SIG-M5 treated with dmso at 0.1 percent for 504 hours (cell line): ENCODE measurements around the gene ACOT11.
A peak's percentile ranks its signal among the peaks of the same experiment; 100 is the strongest.
"Not testable (repeated sequence)": the region's sequence is repeated elsewhere in the genome, so short reads cannot be mapped to it uniquely, and the experiment has no call there.

Experiments used
- DNase-seq: peaks from one replicate; lab custom pipeline; 2025; ENCODE audit not compliant: unreplicated experiment; lab: John Stamatoyannopoulos, UW

Gene ACOT11

GRCh38 chr1:54536656-54537055 lies 11.4 kb upstream of the ACOT11 start:
- not testable (repeated sequence) for DNase-seq

DNA sequence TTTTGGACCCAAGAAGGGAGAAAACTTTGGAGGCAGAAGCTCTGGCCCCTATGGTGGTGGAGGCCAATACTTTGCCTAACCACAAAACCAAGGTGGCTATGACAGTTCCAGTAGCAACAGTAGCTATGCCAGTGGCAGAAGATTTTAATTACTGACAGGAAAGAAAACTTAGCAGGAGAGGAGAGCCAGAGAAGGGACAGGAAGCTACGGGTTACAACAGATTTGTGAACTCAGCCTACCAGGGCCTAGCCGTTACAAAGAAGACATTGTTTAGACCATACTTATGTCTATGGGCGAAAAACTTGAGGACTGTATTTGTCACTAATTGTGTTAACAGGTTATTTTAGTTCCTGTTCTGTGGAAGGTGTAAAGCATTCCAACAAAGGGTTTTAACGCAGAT lies 10.4 kb upstream of the ACOT11 start:
- DNase-seq: no peak

- no peak for DNase-seq
These were observed 9.5 kb upstream of the ACOT11 start for GRCh38 chr1:54538538-54538937.

GRCh38 chr1:54540582-54541295 lies 7.3 kb upstream of the ACOT11 start:
- DNase-seq: no peak

- DNase-seq: peak; percentile 64
These were observed 5.7 kb upstream of the ACOT11 start for GRCh38 chr1:54542120-54542961.

- peak; percentile 65 for DNase-seq
These were observed 5.0 kb upstream of the ACOT11 start for GRCh38 chr1:54542962-54543539.

DNA sequence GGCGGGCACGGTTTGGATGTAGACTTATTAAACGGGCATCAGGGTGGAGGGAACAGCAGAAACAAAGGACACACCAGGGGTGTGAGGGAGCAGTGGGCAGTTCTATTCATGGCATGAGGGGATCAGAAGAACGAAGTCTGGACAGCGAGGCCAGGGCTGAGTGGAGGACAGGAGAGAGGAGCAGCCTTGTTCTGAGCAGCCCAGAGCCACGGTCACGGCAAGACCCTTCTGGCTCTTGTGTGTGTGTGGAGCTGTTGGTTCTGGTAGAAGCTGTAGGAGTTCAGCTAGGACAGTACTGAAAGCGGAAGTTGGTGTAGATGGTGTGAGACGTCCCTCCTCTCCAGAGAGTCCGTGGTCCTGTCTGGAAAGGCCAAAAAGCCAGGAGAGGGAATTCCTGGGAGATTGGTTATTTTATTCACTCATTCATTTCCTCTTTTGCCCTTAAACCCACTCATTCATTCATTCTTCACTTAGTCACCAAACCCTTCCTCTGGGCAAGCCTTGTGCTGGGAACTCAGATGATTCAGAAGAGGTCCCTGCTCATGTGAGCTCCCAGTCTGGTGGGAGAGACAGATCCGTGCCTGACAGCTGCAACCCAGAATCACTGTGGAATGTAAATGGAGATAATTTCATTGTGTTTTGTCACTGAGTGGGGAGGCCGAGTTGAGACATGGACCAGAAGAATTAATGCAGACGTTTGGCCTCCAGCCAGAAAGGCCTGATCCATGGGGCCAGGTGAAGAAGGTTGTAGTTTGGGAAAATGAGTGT lies 4.1 kb upstream of the ACOT11 start:
- peak; percentile 47 for DNase-seq

DNA sequence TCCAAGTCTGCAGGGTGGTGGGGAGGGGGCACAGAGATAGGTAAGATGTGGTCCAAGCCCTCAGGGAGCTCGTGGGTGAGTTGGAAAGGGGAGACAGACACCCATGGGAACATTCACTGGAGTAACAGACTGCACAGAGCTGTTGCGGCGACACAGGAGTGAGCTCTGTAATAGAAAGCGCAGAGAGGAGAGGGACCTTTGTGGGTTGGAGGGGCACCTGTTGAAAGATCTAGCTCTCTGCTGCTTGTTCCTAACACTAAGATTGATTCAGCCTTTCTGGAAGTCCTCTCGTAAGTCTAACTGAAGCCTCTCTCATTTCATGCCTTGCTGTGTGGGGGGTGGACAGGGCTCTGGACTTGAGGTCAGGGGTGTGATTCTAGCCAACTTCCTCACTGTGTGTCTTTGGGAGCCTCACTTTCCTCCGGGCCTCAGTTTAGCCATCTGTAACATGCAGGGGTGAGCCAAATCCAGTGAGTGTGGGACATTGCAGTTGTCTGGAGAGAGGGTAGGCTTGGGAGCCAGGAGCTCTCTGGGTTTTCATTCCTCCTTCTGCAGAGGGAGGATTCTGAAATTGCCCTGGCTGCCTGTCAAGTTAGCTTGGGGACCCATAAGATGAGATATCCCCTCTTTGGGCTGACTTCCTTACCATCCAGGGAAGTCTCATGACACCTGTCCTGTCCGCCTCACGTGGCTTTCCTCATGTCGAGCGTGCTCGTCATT lies 2.0 kb upstream of the ACOT11 start:
- DNase-seq: no peak

DNA sequence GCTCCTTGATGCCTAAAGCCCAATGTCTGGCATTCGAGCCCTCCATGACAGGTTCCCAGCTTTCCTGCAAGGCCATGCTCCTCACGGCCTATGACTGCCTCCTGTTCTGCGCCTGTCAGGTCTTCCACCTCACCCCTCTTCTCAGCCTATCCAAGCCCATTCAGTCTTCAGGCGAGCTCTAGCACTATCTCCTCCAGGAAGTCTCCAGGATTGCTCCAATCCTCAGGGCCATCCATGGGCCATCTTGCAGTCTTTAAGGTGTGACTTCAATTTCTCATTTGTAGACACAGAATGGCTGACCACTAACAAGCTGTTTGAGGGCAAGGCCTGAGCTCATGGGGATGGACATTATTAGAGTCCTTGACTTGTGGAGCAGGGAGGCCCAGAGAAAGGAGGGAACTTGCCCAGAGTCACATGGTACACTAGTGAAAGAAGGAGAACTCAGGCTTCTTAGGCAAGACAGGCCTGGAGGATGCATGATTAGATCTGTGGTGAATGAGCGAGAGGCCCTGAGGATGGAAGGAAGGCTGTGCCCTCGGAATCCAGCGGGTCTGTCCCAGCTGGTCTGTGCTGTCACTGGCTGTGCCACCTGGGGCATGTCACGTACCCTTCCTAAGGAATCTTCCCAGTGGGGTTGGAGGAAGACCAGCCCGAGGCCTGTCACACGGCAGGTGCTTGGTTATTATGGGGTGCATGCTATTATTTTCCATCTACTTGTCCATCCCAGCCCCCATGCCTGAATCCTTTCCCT lies 1.2 kb upstream of the ACOT11 start:
- DNase-seq: peak; percentile 69

GRCh38 chr1:54548389-54549044 lies 489 bp downstream of the ACOT11 start:
- DNase-seq: no peak

GRCh38 chr1:54549181-54549924 lies 1.3 kb downstream of the ACOT11 start:
- DNase-seq: no peak

DNA sequence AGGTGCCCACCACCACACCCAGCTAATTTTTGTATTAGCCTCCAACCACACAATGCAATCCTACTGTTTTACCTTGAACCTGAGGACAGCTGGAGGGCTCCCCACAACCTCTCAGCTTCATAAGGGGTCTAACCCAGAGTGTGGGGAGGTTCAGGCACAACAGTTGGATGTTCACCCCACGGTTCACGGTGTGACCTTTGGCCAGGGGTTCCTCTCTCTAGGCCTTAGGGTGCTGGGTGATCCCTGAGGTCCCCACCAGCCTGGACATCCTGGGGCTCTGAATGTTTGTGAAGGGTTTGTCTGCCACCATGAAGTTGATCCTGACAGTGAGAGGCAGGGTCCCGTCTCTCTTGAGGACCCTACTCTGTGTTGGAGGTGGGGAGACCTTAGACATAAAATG lies 3.9 kb downstream of the ACOT11 start:
- no peak for DNase-seq

DNA sequence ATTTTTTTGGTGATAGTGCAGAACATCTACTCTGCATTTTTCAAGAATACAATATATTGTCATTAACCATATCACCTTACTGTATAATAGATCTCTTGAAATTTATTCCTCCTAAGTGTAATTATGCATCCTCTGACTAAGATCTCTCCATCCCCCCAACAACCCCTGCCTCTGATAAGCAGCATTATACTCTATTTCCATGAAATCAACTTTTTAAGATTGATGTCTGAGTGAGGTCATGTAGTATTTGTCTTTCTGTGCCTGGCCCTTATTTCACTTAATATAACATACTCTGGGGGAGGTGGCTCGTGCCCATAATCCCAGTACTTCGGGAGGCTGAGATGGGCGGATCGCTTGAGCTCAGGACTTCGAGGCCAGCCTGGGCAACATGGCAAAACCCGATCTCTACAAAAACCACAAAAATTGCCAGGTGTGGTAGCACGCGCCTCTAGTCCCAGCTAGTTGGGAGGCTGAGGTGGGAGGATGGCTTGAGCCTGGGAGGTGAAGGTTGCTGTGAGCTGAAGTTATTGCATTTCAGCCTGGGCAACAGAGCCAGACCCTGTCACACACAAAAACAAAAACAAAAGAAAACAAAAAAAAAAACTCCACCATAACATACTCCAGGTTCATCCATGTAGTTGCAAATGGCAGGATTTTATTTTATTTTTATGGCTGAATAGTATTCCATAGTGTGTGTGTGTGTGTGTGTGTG lies 5.7 kb downstream of the ACOT11 start:
- DNase-seq: no peak

DNA sequence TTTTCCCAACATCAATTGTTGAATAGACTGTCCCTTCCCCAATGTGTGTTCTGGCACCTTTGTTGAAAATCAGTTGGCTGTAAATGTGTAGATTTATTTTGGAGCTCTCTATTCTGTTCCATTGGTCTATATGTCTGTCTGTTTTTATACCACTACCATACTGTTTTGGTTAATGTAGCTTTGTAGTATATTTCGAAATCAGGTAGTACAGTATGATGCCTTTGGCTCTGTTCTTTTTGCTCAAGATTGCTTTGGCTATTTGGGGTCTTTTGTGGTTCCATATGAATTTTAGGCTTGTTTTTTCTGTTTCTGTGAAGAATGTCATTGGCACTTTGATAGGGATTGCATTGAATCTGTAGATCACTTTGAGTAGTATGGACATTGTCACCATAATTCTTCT lies 8.1 kb downstream of the ACOT11 start:
- no peak for DNase-seq

DNA sequence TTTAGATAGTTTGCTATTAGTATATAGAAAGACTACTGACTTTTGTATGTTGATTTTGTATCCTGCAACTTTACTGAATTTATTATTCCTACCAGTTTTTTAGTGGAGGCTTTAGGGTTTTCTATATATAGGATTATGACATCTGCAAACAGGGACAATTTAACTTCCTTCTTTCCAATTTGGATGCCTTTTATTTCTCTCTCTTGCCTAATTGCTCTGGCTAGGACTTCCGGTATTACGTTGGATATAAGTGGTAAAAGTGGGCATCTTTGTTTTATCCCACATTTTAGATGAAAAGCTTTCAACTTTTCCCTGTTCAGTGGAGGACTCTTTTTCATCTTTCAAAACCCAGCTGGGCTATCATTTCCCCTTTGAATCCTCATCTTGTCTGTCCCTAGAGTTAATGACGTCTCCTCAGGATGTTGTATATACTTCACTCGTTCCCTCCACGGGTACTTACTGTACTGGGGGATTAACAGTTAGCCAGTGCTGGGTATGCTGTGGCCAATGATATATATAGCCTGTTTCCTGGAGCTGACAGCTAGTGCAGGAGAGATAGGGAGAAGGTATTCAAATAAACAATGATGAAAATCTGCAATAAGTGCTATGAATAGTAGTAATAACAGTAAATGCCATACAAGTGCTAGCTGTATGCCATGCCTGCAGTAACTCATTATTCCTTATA lies 9.8 kb downstream of the ACOT11 start:
- DNase-seq: peak; percentile 14

GRCh38 chr1:54558434-54559030 lies 10.5 kb downstream of the ACOT11 start:
- DNase-seq: no peak

DNA sequence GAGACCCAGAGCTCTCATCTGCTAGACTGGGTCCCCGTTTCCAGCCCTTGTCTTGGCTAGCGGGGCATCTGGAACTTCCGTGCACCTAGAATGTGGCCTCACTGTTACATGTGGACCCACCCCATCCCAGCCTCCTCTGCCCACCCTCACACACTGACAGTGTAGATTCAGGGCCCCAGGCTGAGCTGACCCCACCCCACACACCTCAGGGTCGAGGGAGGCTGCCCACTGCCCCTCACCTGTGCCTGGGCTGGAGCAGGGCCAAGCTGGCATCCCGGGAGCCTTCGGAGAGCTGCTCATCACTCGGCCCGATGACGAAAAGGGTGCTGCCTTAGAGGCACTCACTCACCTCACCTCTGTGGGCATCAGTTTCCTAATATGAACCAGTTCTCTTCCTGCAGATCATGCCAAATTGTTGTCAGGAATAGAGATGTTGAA lies 11.1 kb downstream of the ACOT11 start:
- no peak for DNase-seq
